ENCODE results near the gene STX7. TPM values are rescaled to one million over a fixed set of nuclear protein-coding genes. Genes with fewer than 3 reads are reported as not detected.

Gene STX7
- polyA plus RNA-seq, 12 donors, result 14.9 to 46.2 (median 42.1) TPM; not detected in 1

DNA sequence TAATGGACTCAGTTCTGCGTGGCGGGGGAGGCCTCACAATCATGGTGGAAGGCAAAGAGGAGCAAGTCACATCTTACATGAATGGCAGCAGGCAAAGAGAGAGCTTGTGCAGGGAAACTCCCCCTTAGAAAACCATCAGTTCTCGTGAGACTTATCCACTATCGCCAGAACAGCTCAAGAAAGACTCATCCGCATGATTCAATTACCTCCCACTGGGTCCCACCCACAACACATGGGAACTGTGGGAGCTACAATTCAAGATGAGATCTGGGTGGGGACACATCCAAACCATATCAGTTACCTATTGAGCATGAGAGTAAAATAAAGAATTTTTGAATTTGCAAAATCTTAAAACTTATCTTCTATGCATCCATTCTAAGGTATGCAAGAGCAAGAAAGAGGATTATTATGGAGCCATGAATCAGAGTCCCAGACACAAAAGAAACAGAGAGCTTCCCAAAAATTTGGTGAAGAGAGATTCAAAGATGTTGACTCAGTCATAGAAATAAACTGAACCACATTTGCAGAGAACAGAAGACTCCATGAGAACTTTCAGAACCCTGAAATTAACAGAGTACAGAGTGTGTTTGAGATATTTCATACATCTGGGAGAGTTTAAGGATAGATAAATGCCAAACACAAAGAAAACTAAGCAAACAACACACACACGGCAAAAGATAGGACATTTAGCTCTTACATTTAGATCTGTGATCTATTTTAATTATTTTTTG, 94.5 kb downstream of the STX7 start:
- DNase-seq, result no peak

GRCh38 chr6:132414761-132415160, 98.2 kb downstream of the STX7 start:
- no peak for DNase-seq

DNA sequence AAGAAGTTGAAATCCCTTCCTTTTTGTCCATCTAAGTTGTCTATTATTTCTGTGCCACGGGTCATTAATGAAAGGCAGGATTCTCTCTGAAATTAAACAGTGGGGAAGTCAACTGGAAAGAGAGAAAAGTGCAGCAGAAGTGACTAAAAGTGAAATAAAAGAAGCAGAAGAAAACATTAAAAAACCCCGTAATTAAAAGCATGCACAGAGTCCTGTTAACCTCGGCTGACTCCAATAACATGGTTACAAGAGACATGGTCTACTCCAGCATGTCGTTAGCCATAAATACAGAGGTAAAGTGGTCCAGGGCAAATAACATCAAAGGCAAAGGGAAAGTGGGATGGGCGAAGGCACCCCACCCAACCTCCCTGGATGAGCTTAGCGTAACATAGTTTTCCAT, 98.6 kb downstream of the STX7 start:
- no peak for DNase-seq

GRCh38 chr6:132413499-132413802, 99.5 kb downstream of the STX7 start:
- no peak for DNase-seq

DNA sequence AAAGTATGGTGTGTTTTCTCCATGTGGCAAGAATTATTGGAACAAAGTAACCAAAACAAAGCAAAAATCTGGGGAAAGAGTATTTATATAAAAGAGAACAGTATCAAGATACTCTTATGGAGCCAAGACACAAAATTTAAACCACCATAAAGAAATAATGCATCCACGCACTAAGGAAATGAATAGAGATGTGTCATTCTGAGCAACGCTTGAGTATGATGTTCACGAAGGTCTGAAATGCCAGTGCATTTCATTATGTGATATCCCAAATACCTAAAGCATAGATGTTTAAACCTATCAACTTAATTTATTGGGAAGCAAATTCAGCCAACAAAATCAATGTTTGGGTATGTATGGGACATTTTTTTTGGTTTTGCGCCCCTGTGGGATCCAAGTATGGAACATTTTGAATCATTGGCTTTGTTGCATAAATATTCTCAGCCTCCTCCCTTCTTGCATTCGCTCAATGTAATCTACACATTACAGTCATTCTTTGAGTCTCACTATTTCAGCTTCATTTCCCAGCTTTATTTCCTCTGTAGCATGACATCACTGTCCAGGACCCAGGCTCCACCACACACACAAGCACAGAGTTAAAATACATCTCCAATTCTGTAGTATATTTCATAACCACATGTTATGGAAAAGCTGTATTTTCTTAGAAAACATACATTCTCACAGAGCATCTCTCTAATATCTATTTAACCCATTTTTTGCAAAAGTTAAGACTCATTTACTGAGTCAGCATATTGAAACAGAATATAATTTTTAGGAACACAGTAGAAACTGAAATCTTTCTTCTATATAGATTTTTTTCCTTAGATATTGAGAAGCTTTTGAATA, 100.0 kb downstream of the STX7 start:
- no peak for DNase-seq

GRCh38 chr6:132411296-132411695, 101.6 kb downstream of the STX7 start:
- DNase-seq, result no peak

GRCh38 chr6:132410830-132411229, 102.1 kb downstream of the STX7 start:
- DNase-seq, result no peak

DNA sequence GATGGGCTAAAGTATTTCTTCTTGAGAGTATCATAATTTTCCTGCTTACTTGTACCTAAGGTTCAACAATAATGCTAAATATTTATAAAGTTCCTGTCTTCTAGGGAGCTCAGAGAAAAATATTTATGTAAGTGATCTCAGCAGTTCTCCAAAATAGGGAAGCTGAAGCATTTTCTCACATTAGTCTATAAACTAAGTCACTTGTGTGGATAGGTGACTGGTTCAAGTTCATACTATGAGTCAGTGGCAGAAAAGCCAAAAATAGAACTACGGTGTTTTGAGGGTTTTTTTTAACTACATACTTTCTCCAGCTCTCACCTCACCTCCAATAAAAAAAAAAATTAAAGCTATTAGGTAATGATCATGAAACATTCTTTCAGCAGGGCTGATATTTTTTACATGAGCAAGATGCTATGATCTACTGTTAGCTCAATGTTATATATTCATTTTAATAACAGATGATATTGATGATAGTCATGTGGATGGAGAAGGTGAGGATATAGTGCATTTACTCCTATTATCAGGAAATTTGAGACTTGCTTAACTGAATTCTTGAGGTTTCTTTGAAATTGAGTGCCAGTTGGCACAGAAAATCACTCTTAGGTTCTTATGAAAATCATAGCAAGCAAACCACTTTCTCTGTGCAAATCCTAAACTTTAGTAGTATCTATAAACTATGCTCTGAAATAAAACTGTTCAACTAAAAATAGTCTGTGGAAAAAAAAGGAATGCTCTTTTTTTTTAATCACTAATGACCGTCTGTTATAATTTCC, 107.6 kb downstream of the STX7 start:
- no peak for DNase-seq

GRCh38 chr6:132404736-132405135, 108.2 kb downstream of the STX7 start:
- no peak for DNase-seq

DNA sequence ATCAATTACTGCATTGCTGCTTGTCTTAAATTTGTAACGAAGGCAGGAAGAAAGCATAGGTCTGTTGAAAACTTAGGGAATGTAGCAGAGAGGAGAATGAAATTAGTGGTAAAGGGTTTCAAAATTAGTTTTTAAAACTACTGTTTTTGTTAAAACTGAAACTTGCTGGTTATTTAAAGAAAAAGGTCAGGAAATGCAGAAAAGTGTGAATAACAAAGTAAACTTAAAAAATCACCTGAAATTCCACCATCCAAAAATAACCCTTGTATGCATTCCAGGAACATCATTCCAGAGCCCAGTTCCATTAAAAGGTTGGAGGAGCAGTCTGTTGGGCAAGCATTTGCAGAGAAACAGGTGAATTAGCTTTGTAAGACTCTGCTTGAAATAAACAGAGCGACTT, 108.6 kb downstream of the STX7 start:
- DNase-seq, result no peak

- no peak for DNase-seq
Measured at GRCh38 chr6:132401618-132402285, 111.2 kb downstream of the STX7 start.

GRCh38 chr6:132400883-132401617, 111.9 kb downstream of the STX7 start, which contains the start of gene MOXD1:
Gene MOXD1 (minus strand): TSS chr6:132401475. CDS start chr6:132401426, 49 bp downstream.
- DNase-seq, result no peak

- no peak for DNase-seq
Measured at GRCh38 chr6:132400555-132400882, 112.4 kb downstream of the STX7 start.

GRCh38 chr6:132399376-132400074, 113.4 kb downstream of the STX7 start:
- no peak for DNase-seq

Other genes with a start within 250 kb of the STX7 start
- 10 to 100 TPM in 2 of 12 donors, 1 to 10 TPM in 9, not detected in 1; 1.9 to 17.0 (median 5.7) TPM for gene MOXD1, start 111.6 kb downstream of the STX7 start, polyA plus RNA-seq (ENCODE audit: insufficient read length in 12 of 12)
- gene TAAR9, start 25.2 kb upstream of the STX7 start, polyA plus RNA-seq (ENCODE audit: insufficient read length in 12 of 12), result not detected
- not detected for gene TAAR8, start 39.6 kb upstream of the STX7 start, polyA plus RNA-seq (ENCODE audit: insufficient read length in 12 of 12)
- not detected for gene TAAR6, start 57.2 kb upstream of the STX7 start, polyA plus RNA-seq (ENCODE audit: insufficient read length in 12 of 12)
- not detected for gene TAAR5, start 76.6 kb upstream of the STX7 start, polyA plus RNA-seq (ENCODE audit: insufficient read length in 12 of 12)
- gene TAAR2, start 111.2 kb upstream of the STX7 start, polyA plus RNA-seq (ENCODE audit: insufficient read length in 12 of 12), result not detected
- gene TAAR1, start 146.1 kb upstream of the STX7 start, polyA plus RNA-seq (ENCODE audit: insufficient read length in 12 of 12), result not detected
- gene VNN1, start 200.9 kb upstream of the STX7 start, polyA plus RNA-seq (ENCODE audit: insufficient read length in 12 of 12), result under 1 TPM in 10 of 12 donors, not detected in 2; 0.11 to 0.65 (median 0.31) TPM
- 1 to 10 TPM in 2 of 12 donors, under 1 TPM in 8, not detected in 2; 0.11 to 2.4 (median 0.50) TPM for gene VNN2, start 244.8 kb upstream of the STX7 start, polyA plus RNA-seq (ENCODE audit: insufficient read length in 12 of 12)

Measured in muscle of arm (tissue), 12 donors.